ENCODE results near the gene FGF14. TPM values are rescaled to one million over a fixed set of nuclear protein-coding genes. Genes with fewer than 3 reads are reported as not detected.

FGF14 gene
- total and polyA plus RNA-seq, 2 experiments from 2014 or later, result 0.03 TPM; not detected in 1

DNA sequence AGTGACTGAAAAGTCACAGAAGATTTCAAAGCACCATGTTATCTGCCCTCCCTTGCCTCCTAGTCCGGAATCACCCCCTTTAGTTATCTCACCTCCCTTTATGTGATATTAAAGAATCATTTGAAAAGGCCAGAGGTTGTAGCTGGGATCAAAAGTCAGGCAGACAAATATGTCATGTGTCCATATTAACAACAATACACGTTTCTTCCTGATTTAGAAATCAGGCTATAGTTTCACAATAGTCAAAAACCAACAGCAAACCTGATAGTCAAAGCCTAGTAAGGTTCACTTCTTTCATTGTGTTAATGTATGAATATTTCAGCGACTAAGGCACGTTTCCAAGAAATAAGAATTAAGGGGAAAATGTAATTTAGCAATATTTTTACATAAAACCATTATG, 622.7 kb downstream of the FGF14 start (continued):
- TF ChIP-seq, protein P1, sequence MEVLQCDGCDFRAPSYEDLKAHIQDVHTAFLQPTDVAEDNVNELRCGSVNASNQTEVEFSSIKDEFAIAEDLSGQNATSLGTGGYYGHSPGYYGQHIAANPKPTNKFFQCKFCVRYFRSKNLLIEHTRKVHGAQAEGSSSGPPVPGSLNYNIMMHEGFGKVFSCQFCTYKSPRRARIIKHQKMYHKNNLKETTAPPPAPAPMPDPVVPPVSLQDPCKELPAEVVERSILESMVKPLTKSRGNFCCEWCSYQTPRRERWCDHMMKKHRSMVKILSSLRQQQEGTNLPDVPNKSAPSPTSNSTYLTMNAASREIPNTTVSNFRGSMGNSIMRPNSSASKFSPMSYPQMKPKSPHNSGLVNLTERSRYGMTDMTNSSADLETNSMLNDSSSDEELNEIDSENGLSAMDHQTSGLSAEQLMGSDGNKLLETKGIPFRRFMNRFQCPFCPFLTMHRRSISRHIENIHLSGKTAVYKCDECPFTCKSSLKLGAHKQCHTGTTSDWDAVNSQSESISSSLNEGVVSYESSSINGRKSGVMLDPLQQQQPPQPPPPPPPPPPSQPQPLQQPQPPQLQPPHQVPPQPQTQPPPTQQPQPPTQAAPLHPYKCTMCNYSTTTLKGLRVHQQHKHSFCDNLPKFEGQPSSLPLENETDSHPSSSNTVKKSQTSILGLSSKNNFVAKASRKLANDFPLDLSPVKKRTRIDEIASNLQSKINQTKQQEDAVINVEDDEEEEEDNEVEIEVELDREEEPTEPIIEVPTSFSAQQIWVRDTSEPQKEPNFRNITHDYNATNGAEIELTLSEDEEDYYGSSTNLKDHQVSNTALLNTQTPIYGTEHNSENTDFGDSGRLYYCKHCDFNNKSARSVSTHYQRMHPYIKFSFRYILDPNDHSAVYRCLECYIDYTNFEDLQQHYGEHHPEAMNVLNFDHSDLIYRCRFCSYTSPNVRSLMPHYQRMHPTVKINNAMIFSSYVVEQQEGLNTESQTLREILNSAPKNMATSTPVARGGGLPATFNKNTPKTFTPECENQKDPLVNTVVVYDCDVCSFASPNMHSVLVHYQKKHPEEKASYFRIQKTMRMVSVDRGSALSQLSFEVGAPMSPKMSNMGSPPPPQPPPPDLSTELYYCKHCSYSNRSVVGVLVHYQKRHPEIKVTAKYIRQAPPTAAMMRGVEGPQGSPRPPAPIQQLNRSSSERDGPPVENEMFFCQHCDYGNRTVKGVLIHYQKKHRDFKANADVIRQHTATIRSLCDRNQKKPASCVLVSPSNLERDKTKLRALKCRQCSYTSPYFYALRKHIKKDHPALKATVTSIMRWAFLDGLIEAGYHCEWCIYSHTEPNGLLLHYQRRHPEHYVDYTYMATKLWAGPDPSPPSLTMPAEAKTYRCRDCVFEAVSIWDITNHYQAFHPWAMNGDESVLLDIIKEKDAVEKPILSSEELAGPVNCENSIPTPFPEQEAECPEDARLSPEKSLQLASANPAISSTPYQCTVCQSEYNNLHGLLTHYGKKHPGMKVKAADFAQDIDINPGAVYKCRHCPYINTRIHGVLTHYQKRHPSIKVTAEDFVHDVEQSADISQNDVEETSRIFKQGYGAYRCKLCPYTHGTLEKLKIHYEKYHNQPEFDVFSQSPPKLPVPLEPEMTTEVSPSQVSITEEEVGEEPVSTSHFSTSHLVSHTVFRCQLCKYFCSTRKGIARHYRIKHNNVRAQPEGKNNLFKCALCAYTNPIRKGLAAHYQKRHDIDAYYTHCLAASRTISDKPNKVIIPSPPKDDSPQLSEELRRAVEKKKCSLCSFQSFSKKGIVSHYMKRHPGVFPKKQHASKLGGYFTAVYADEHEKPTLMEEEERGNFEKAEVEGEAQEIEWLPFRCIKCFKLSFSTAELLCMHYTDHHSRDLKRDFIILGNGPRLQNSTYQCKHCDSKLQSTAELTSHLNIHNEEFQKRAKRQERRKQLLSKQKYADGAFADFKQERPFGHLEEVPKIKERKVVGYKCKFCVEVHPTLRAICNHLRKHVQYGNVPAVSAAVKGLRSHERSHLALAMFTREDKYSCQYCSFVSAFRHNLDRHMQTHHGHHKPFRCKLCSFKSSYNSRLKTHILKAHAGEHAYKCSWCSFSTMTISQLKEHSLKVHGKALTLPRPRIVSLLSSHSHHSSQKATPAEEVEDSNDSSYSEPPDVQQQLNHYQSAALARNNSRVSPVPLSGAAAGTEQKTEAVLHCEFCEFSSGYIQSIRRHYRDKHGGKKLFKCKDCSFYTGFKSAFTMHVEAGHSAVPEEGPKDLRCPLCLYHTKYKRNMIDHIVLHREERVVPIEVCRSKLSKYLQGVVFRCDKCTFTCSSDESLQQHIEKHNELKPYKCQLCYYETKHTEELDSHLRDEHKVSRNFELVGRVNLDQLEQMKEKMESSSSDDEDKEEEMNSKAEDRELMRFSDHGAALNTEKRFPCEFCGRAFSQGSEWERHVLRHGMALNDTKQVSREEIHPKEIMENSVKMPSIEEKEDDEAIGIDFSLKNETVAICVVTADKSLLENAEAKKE (CRISPR knock-in tag; IDR thresholded peaks at IDR 0.05), result no peak
- TF ChIP-seq NANOG (IDR thresholded peaks at IDR 0.05; ENCODE audit: borderline replicate concordance), result no peak
- TF ChIP-seq STAT1 (IDR thresholded peaks at IDR 0.05; ENCODE audit: unreplicated experiment), result no peak
- no peak for TF ChIP-seq ZNF114 (CRISPR knock-in tag; IDR thresholded peaks at IDR 0.05)
- TF ChIP-seq, protein P2, sequence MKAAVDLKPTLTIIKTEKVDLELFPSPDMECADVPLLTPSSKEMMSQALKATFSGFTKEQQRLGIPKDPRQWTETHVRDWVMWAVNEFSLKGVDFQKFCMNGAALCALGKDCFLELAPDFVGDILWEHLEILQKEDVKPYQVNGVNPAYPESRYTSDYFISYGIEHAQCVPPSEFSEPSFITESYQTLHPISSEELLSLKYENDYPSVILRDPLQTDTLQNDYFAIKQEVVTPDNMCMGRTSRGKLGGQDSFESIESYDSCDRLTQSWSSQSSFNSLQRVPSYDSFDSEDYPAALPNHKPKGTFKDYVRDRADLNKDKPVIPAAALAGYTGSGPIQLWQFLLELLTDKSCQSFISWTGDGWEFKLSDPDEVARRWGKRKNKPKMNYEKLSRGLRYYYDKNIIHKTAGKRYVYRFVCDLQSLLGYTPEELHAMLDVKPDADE (IDR thresholded peaks at IDR 0.05), result no peak
- TF ChIP-seq, protein P3, sequence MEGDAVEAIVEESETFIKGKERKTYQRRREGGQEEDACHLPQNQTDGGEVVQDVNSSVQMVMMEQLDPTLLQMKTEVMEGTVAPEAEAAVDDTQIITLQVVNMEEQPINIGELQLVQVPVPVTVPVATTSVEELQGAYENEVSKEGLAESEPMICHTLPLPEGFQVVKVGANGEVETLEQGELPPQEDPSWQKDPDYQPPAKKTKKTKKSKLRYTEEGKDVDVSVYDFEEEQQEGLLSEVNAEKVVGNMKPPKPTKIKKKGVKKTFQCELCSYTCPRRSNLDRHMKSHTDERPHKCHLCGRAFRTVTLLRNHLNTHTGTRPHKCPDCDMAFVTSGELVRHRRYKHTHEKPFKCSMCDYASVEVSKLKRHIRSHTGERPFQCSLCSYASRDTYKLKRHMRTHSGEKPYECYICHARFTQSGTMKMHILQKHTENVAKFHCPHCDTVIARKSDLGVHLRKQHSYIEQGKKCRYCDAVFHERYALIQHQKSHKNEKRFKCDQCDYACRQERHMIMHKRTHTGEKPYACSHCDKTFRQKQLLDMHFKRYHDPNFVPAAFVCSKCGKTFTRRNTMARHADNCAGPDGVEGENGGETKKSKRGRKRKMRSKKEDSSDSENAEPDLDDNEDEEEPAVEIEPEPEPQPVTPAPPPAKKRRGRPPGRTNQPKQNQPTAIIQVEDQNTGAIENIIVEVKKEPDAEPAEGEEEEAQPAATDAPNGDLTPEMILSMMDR (conservative IDR thresholded peaks at IDR 0.05; ENCODE audit: low read depth in 2 of 2), result no peak
- TF ChIP-seq EZH2phosphoT487 (IDR thresholded peaks at IDR 0.05; ENCODE audit: unreplicated experiment), result no peak
- no peak for TF ChIP-seq JUNB (IDR thresholded peaks at IDR 0.05; ENCODE audit: unreplicated experiment)
- TF ChIP-seq POLR2AphosphoS5 (IDR thresholded peaks at IDR 0.05; ENCODE audit: low read depth), result no peak
- TF ChIP-seq EZH2 (IDR thresholded peaks at IDR 0.05; ENCODE audit: low read depth, unreplicated experiment), result no peak

Data from GM23338 (cell line).